GM12864 (cell line): Measurements from ENCODE around the gene ARID4B.
"Not testable (repeated sequence)": the region's sequence is repeated elsewhere in the genome, so short reads cannot be mapped to it uniquely, and the experiment has no call there.

Experiments
- DNase-seq: peaks from one replicate; pipeline ENCODE4 v3.0.0-alpha.2; 2011; ENCODE audit warnings: low read depth
- H3K4me3 ChIP-seq: 2 replicates; pipeline ENCODE4 v1.5.1; 2011; ENCODE audit warnings: mild to moderate bottlenecking, low read depth, low read length, control low read depth
- CTCF ChIP-seq: IDR thresholded peaks from 2 replicates; pipeline ENCODE4 v1.5.1; 2011; ENCODE audit warnings: low read depth, mild to moderate bottlenecking, moderate library complexity, low read length, control low read depth, inconsistent platforms; ENCODE audit errors: missing control alignments

ARID4B gene

GRCh38 chr1:235160957-235161684 is 166.9 kb downstream of the ARID4B start, which contains the start of gene RBM34:
Gene RBM34, minus strand, starts transcription at chr1:235161250. Its CDS starts 24 bp downstream, at chr1:235161226.
- peak within 1 kb of the TSS; percentile 98 for H3K4me3 ChIP-seq
- peak; percentile 63 for DNase-seq
- TF ChIP-seq CTCF, result peak; percentile 28

- no peak for TF ChIP-seq CTCF
- H3K4me3 ChIP-seq, result peak overlapping the region; percentile 98
- DNase-seq, result peak; percentile 41
Observed at GRCh38 chr1:235160383-235160956, 167.5 kb downstream of the ARID4B start.

GRCh38 chr1:235159930-235160329 is 168.0 kb downstream of the ARID4B start:
- not testable (repeated sequence) for DNase-seq
- peak overlapping the region; percentile 98; the same call in 1 of the 2 replicates for H3K4me3 ChIP-seq

- not testable (repeated sequence) for DNase-seq, H3K4me3 ChIP-seq
Observed at GRCh38 chr1:235159284-235159683, 168.7 kb downstream of the ARID4B start.

- DNase-seq, result no peak
- no peak for TF ChIP-seq CTCF
- H3K4me3 ChIP-seq, result no peak overlapping the region
Observed at GRCh38 chr1:235158680-235159079, 169.3 kb downstream of the ARID4B start.

GRCh38 chr1:235157150-235157549 is 170.8 kb downstream of the ARID4B start:
- TF ChIP-seq CTCF, result no peak
- H3K4me3 ChIP-seq, result no peak overlapping the region
- no peak for DNase-seq

GRCh38 chr1:235156740-235157139 is 171.2 kb downstream of the ARID4B start:
- TF ChIP-seq CTCF, result no peak
- no peak for DNase-seq
- H3K4me3 ChIP-seq, result no peak overlapping the region

GRCh38 chr1:235156265-235156664 is 171.7 kb downstream of the ARID4B start:
- no peak for TF ChIP-seq CTCF
- no peak for DNase-seq
- H3K4me3 ChIP-seq, result no peak overlapping the region
